H1 (cell line): ENCODE data around the gene MYBPHL. TPM values are rescaled to one million over a fixed set of nuclear protein-coding genes. Genes with fewer than 3 reads are reported as not detected.

Source experiments
- CTCF ChIA-PET: fragments of 300-600 bp; sonication (Branson Sonifier 250); formaldehyde crosslinking; loops from one replicate; lab custom pipeline; 2021; ENCODE audit not compliant: partially characterized antibody; lab: Charles Lee
- POLR2A ChIA-PET: fragments of 300-600 bp; sonication (Branson Sonifier 250); formaldehyde crosslinking; loops from one replicate; lab custom pipeline; 2021; ENCODE audit warnings: inconsistent platforms; ENCODE audit not compliant: partially characterized antibody; lab: Charles Lee
- DNase-seq, 2 experiments: peaks; one replicate each; pipeline versions ENCODE4 v3.0.0 to v3.0.0-alpha.2; 2010 to 2022; ENCODE audit warnings: low spot score in 2 of 2, low read depth in 1 of 2, mixed read lengths in 1 of 2
- FAIRE-seq: peaks from 2 replicates; lab custom pipeline; 2011; peaks lifted over from hg19 to GRCh38; lab: Jason Lieb, UNC
- H2AFZ ChIP-seq: 2 replicates; pipeline ENCODE4 v1.8.1; 2012; ENCODE audit warnings: low read length, inconsistent platforms
- H2AK5ac ChIP-seq: 2 replicates; pipeline ENCODE4 v1.6.1; 2013; ENCODE audit warnings: low read depth, low read length
- H2BK120ac ChIP-seq: replicated peaks from 2 replicates; pipeline ENCODE3; 2013; ENCODE audit warnings: low read depth, low read length, inconsistent platforms
- H2BK12ac ChIP-seq: 2 replicates; pipeline ENCODE4 v1.6.1; 2013; ENCODE audit warnings: low read depth, low read length
- H2BK15ac ChIP-seq: 2 replicates; pipeline ENCODE4 v1.6.1; 2013; ENCODE audit warnings: low read length
- H2BK20ac ChIP-seq: 2 replicates; pipeline ENCODE4 v1.6.1; 2013; ENCODE audit warnings: low read length
- H2BK5ac ChIP-seq: 2 replicates; pipeline ENCODE4 v1.6.1; 2013; ENCODE audit warnings: low read depth, low read length
- H3K14ac ChIP-seq: 2 replicates; pipeline ENCODE4 v1.6.1; 2013; ENCODE audit warnings: inconsistent platforms; ENCODE audit not compliant: insufficient read length
- H3K18ac ChIP-seq: 2 replicates; pipeline ENCODE4 v1.6.1; 2013; ENCODE audit warnings: low read length; ENCODE audit errors: extremely low read depth
- H3K23ac ChIP-seq: 2 replicates; pipeline ENCODE4 v1.6.1; 2013; ENCODE audit warnings: inconsistent platforms; ENCODE audit not compliant: insufficient read length
- H3K23me2 ChIP-seq: 2 replicates; pipeline ENCODE4 v1.6.1; 2013; ENCODE audit warnings: low read depth, low read length
- H3K27ac ChIP-seq: 2 replicates; pipeline ENCODE4 v1.6.1; 2011; ENCODE audit warnings: low read depth, low read length, inconsistent platforms
- H3K27me3 ChIP-seq, 4 experiments: replicated peaks in 1 of 4; 1 replicate in 1 of 4; 2 replicates in 3 of 4; pipeline versions ENCODE4 v1.6.1 to v1.8.1; 2011 to 2013; ENCODE audit warnings: low read length in 3 of 4, mild to moderate bottlenecking in 3 of 4, inconsistent platforms in 2 of 4, mixed read lengths in 2 of 4, moderate library complexity in 1 of 4; ENCODE audit not compliant: control insufficient read depth in 3 of 4, insufficient read depth in 3 of 4; ENCODE audit errors: extremely low read depth in 1 of 4
- H3K36me3 ChIP-seq, 4 experiments: 2 replicates each; pipeline versions ENCODE4 v1.6.1 to v1.8.1; 2011 to 2013; ENCODE audit warnings: mild to moderate bottlenecking in 4 of 4, low read length in 3 of 4, moderate library complexity in 2 of 4, control low read depth in 1 of 4, inconsistent platforms in 1 of 4; ENCODE audit not compliant: insufficient read depth in 4 of 4, control insufficient read depth in 2 of 4
- H3K4ac ChIP-seq: replicated peaks from 2 replicates; pipeline ENCODE3; 2013; ENCODE audit warnings: low read length, low read depth, mixed read lengths, inconsistent platforms; ENCODE audit not compliant: insufficient read length
- H3K4me1 ChIP-seq, 4 experiments: replicated peaks in 1 of 4; 1 replicate in 1 of 4; 2 replicates in 3 of 4; pipeline versions ENCODE4 v1.6.1 to v1.8.1; 2011 to 2013; ENCODE audit warnings: low read length in 3 of 4, inconsistent platforms in 2 of 4, mixed read lengths in 1 of 4; ENCODE audit not compliant: insufficient read depth in 4 of 4, control insufficient read depth in 3 of 4
- H3K4me2 ChIP-seq, 2 experiments: 2 replicates each; pipeline versions ENCODE4 v1.6.1 to v1.8.1; 2011 to 2013; ENCODE audit warnings: low read depth in 2 of 2, low read length in 2 of 2, control low read depth in 1 of 2, inconsistent platforms in 1 of 2, mild to moderate bottlenecking in 1 of 2; ENCODE audit not compliant: insufficient read depth in 1 of 2
- H3K4me3 ChIP-seq, 4 experiments: fragments of 200-600, 300-600 bp in 1 of 4; sonication (generic), shearing (Covaris generic), sonication (Bioruptor Twin) in 1 of 4; 2 replicates each; pipeline versions ENCODE4 v1.5.1 to v1.8.1; 2011 to 2016; ENCODE audit warnings: low read length in 4 of 4, low read depth in 3 of 4, control low read depth in 2 of 4, inconsistent platforms in 2 of 4, mild to moderate bottlenecking in 2 of 4, mixed read lengths in 1 of 4, moderate library complexity in 1 of 4; ENCODE audit not compliant: insufficient read depth in 2 of 4; ENCODE audit errors: extremely low read depth in 1 of 4
- H3K56ac ChIP-seq: replicated peaks from 2 replicates; pipeline ENCODE3; 2013; ENCODE audit warnings: low read depth, mild to moderate bottlenecking, mixed read lengths, low read length, inconsistent platforms; ENCODE audit not compliant: insufficient read length
- H3K79me1 ChIP-seq: 2 replicates; pipeline ENCODE4 v1.6.1; 2013; ENCODE audit warnings: low read depth, low read length, control low read depth
- H3K79me2 ChIP-seq, 2 experiments: 2 replicates each; pipeline versions ENCODE4 v1.6.1 to v1.8.1; 2012 to 2013; ENCODE audit warnings: low read length in 2 of 2, mild to moderate bottlenecking in 2 of 2, inconsistent platforms in 1 of 2; ENCODE audit not compliant: insufficient read depth in 2 of 2, control insufficient read depth in 1 of 2
- H3K9ac ChIP-seq, 4 experiments: replicated peaks in 1 of 4; 1 replicate in 1 of 4; 2 replicates in 3 of 4; pipeline versions ENCODE4 v1.6.1 to v1.8.1; 2011 to 2013; ENCODE audit warnings: low read depth in 3 of 4, low read length in 3 of 4, control low read depth in 2 of 4, mild to moderate bottlenecking in 2 of 4, moderate library complexity in 2 of 4, inconsistent platforms in 1 of 4; ENCODE audit errors: extremely low read depth in 1 of 4
- H3K9me3 ChIP-seq, 2 experiments: 2 replicates each; pipeline versions ENCODE4 v1.6.1 to v1.8.1; 2012 to 2013; ENCODE audit warnings: mild to moderate bottlenecking in 2 of 2, moderate library complexity in 2 of 2, control low read depth in 1 of 2, inconsistent platforms in 1 of 2, low read depth in 1 of 2, low read length in 1 of 2, mixed read lengths in 1 of 2; ENCODE audit not compliant: insufficient read depth in 2 of 2
- H4K20me1 ChIP-seq, 2 experiments: replicated peaks in 1 of 2; 2 replicates each; pipeline versions ENCODE3 to v1.8.1; 2011 to 2013; ENCODE audit warnings: inconsistent platforms in 2 of 2, low read length in 2 of 2, mild to moderate bottlenecking in 1 of 2; ENCODE audit not compliant: insufficient read depth in 2 of 2, control insufficient read depth in 1 of 2
- H4K5ac ChIP-seq: 2 replicates; pipeline ENCODE4 v1.6.1; 2013; ENCODE audit warnings: low read length, low read depth, mixed read lengths, inconsistent platforms; ENCODE audit not compliant: insufficient read length
- H4K8ac ChIP-seq: 2 replicates; pipeline ENCODE4 v1.8.0; 2013; ENCODE audit warnings: mild to moderate bottlenecking, moderate library complexity, low read length, inconsistent platforms; ENCODE audit not compliant: insufficient read depth; ENCODE audit errors: extremely low read depth
- H4K91ac ChIP-seq: replicated peaks from 2 replicates; pipeline ENCODE3; 2013; ENCODE audit warnings: low read length, mixed read lengths, inconsistent platforms; ENCODE audit not compliant: insufficient read length
- CEBPB ChIP-seq: IDR thresholded peaks from 2 replicates; pipeline ENCODE4 v1.6.1; 2012; ENCODE audit warnings: low read depth, low read length
- EZH2 ChIP-seq: fragments of 200-600 bp; sonication (generic); IDR thresholded peaks from 2 replicates; pipeline ENCODE4 v1.7.1; 2012; ENCODE audit warnings: low read depth, mild to moderate bottlenecking, moderate library complexity, low read length, inconsistent platforms; ENCODE audit not compliant: severe bottlenecking
- JUN ChIP-seq: IDR thresholded peaks from 2 replicates; pipeline ENCODE4 v1.6.1; 2011; ENCODE audit warnings: low read depth, mild to moderate bottlenecking, improper control_type of control experiment, low read length
- NANOG ChIP-seq: IDR thresholded peaks from 2 replicates; pipeline ENCODE4 v1.6.1; 2011; ENCODE audit warnings: low read length, low read depth, mild to moderate bottlenecking, inconsistent platforms; ENCODE audit not compliant: insufficient read depth, poor library complexity, severe bottlenecking
- NRF1 ChIP-seq: IDR thresholded peaks from 2 replicates; pipeline ENCODE4 v1.6.1; 2011; ENCODE audit warnings: mild to moderate bottlenecking, low read depth, low read length, improper control_type of control experiment
- POU5F1 ChIP-seq: IDR thresholded peaks from 2 replicates; pipeline ENCODE4 v1.6.1; 2011; ENCODE audit warnings: low read depth, mild to moderate bottlenecking, low read length, moderate library complexity
- RAD21 ChIP-seq, 2 experiments: IDR thresholded peaks in 1 of 2; conservative IDR thresholded peaks in 1 of 2; 2 replicates each; pipeline ENCODE4 v1.6.1; 2011; ENCODE audit warnings: low read depth in 2 of 2, low read length in 2 of 2, improper control_type of control experiment in 1 of 2, inconsistent platforms in 1 of 2, mild to moderate bottlenecking in 1 of 2, moderate library complexity in 1 of 2
- RBBP5 ChIP-seq: IDR thresholded peaks from 2 replicates; pipeline ENCODE4 v1.7.1; 2012; ENCODE audit warnings: low read depth, mild to moderate bottlenecking, inconsistent platforms, low read length, moderate library complexity, borderline replicate concordance
- RFX5 ChIP-seq: IDR thresholded peaks from 2 replicates; pipeline ENCODE4 v1.6.1; 2011; ENCODE audit warnings: low read depth, low read length, improper control_type of control experiment, borderline replicate concordance
- WGBS, 2 experiments: shearing (Covaris generic) in 1 of 2; methylation state at CpG; one replicate each; pipeline versions ENCODE4 v1.1.6 to v1.1.7; 2013 to 2015; ENCODE audit warnings: low lambda C conversion rate in 2 of 2, mixed read lengths in 2 of 2, inconsistent platforms in 1 of 2, low coverage in 1 of 2, missing lambda C conversion rate in 1 of 2; ENCODE audit not compliant: insufficient replicate concordance in 2 of 2, insufficient coverage in 1 of 2, insufficient read length in 1 of 2; ENCODE audit errors: extremely low coverage in 1 of 2, missing lambda C conversion rate in 1 of 2; 5-methylcytosine and 5-hydroxymethylcytosine counted together
- polyA plus RNA-seq, 7 experiments: library from polyadenylated mRNA; depleted of rRNA in 3 of 7; stranded (reverse) in 5 of 7; unstranded in 2 of 7; fragments of >200 nt in 5 of 7; fragments of 200-250 nt in 2 of 7; gene quantifications; 1 replicate in 5 of 7; 2 replicates in 1 of 7; 4 replicates in 1 of 7; pipeline versions ENCODE4 v1.2.1 to v1.2.3, GENCODE V29; 2011 to 2013; ENCODE audit warnings: missing spikeins in 2 of 7, mixed read lengths in 2 of 7
- total RNA-seq: library from RNA; stranded (reverse); fragmentation: NEBNext Ultra II Directional; extraction: Animal tissue kit (Norgen Biotek cat#: 25700); gene quantifications from 2 replicates; pipeline ENCODE4 v1.2.1, GENCODE V29; 2021
- TF ChIP-seq, protein P1 (sequence below): IDR thresholded peaks from 2 replicates; pipeline ENCODE4 v1.6.1; 2012; ENCODE audit warnings: inconsistent platforms

The MYBPHL gene
- total and polyA plus RNA-seq, 2 of the 8 experiments (the other 6 are each of a cell fraction or from before 2014, with no cell fraction given) = 0.24 to 0.30 TPM

DNA sequence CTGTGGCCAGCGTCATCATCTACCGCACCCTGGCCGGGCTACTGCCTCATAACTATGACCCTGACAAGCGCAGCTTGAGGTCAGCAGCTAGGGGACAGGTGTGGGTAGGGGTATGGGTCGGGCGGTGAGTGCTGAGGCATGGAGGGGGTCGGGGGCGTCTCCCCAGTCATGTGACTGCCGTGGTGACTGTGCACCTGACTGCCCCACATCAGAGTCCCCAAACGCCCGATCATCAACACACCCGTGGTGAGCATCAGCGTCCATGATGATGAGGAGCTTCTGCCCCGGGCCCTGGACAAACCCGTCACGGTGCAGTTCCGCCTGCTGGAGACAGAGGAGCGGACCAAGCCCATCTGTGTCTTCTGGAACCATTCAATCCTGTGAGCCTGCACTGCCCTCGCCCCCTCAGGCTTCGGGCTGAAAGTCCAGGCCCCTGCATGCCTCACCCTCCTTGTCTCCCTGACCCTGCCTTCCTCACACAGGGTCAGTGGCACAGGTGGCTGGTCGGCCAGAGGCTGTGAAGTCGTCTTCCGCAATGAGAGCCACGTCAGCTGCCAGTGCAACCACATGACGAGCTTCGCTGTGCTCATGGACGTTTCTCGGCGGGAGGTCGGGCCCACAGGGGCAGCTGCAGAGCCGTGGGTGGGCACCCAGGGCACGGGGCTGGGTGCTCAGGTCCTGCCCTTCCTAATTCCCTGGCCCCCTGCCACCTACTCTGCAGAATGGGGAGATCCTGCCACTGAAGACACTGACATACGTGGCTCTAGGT lies 37.4 kb downstream of the MYBPHL start:
- ChIA-PET CTCF (interaction anchor here (0.6 to 2.4 kb wide), 13 partner anchors 8 to 263 kb away, joined by 3 to 11 read pairs (median 3); partner anchors contain the start of gene SORT1), POLR2A (interaction anchor here (1.2 to 1.4 kb wide), 3 partner anchors 8 to 26 kb away, joined by 3 to 4 read pairs (median 3); no protein-coding TSS in a partner anchor)
- peaks cover 15 to 33% (median 22%) of the 10 kb centered on the region in 4 experiments; a peak in 6 of 8 replicates for H3K36me3 ChIP-seq
- H2BK5ac ChIP-seq = no peak overlapping the region; the same call in 1 of the 2 replicates
- no peak overlapping the region for H2AK5ac ChIP-seq
- no peak for DNase-seq
- H2BK12ac ChIP-seq = no peak overlapping the region
- no peaks in the 10 kb centered on the region for H3K23me2 ChIP-seq
- no peak overlapping the region for H2BK15ac ChIP-seq
- no peak overlapping the region for H3K4me3 ChIP-seq
- 94% methylated on average over 27 of the region's 33 CpGs; no CpG with 5 or more reads in 1 of the 2 experiments for WGBS, 2 experiments
- no peaks in the 10 kb centered on the region for H3K79me2 ChIP-seq
- no peaks in the 10 kb centered on the region for H3K79me1 ChIP-seq
- no peak overlapping the region for H4K5ac ChIP-seq
- H3K9ac ChIP-seq = no peak overlapping the region
- no peaks in the 10 kb centered on the region for H3K9me3 ChIP-seq
- no peak overlapping the region for H3K4ac ChIP-seq
- H3K14ac ChIP-seq = no peak overlapping the region
- no peak for FAIRE-seq
- no peak overlapping the region for H3K56ac ChIP-seq
- peaks cover 0 to 2% (median 0%) of the 10 kb centered on the region in 4 experiments; a peak in 2 of 7 replicates for H3K4me1 ChIP-seq
- no peak overlapping the region for H4K91ac ChIP-seq
- no peak overlapping the region for H2BK20ac ChIP-seq
- no peak overlapping the region for H3K4me2 ChIP-seq
- H3K27me3 ChIP-seq = no peaks in the 10 kb centered on the region
- no peak overlapping the region for H3K18ac ChIP-seq
- no peak overlapping the region for H3K23ac ChIP-seq
- no peak overlapping the region for H2AFZ ChIP-seq
- H4K8ac ChIP-seq = no peak overlapping the region
- no peak overlapping the region for H2BK120ac ChIP-seq
- H3K27ac ChIP-seq = no peak overlapping the region
- H4K20me1 ChIP-seq = peaks cover 0 to 12% of the 10 kb centered on the region in 2 experiments
- TF ChIP-seq RAD21 (IDR thresholded peaks at IDR 0.05 in 1 of 2, conservative IDR thresholded peaks at IDR 0.05 in 1 of 2; ENCODE audit: low read depth in 2 of 2, low read length in 2 of 2) (no peak), CEBPB (no peak), POU5F1 (no peak), NRF1 (no peak), NANOG (no peak), EZH2 (no peak), JUN (no peak), RFX5 (no peak), RBBP5 (no peak)
- TF ChIP-seq, protein P1, sequence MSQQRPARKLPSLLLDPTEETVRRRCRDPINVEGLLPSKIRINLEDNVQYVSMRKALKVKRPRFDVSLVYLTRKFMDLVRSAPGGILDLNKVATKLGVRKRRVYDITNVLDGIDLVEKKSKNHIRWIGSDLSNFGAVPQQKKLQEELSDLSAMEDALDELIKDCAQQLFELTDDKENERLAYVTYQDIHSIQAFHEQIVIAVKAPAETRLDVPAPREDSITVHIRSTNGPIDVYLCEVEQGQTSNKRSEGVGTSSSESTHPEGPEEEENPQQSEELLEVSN = no peak
